Colonic mucosa (tissue), 4 donors: ENCODE measurements around the gene NCOA1. TPM values are rescaled to one million over a fixed set of nuclear protein-coding genes. Genes with fewer than 3 reads are reported as not detected.
A peak's percentile ranks its signal among the peaks of the same experiment; 100 is the strongest.

Source experiments
- DNase-seq: peaks from one replicate; pipeline ENCODE4 v3.0.0-alpha.2; 2020
- H3K27ac ChIP-seq: fragments of 200-600 bp; one replicate; pipeline ENCODE4 v1.8.0; 2021
- H3K27me3 ChIP-seq: fragments of 200-600 bp; one replicate; pipeline ENCODE4 v1.8.0; 2021
- H3K36me3 ChIP-seq: fragments of 200-600 bp; one replicate; pipeline ENCODE4 v1.8.0; 2021
- H3K4me1 ChIP-seq: fragments of 200-600 bp; one replicate; pipeline ENCODE4 v1.8.0; 2021; ENCODE audit warnings: mild to moderate bottlenecking
- H3K4me3 ChIP-seq: fragments of 200-600 bp; one replicate; pipeline ENCODE4 v1.8.0; 2021
- H3K9ac ChIP-seq, 2 donors: one replicate each; pipeline ENCODE4 v1.7.0; 2013; ENCODE audit warnings: control low read depth in 2 of 2, low read depth in 2 of 2, low read length in 2 of 2
- H3K9me3 ChIP-seq: fragments of 200-600 bp; one replicate; pipeline ENCODE4 v1.8.0; 2021
- intact Hi-C: fragments of 100-400 bp; cut with DNase I; formaldehyde crosslinking; loops from one replicate; pipeline ENCODE4 v1.14.1; 2022
- total RNA-seq, 2 donors: library from RNA; stranded (reverse); fragmentation: NEBNext Ultra II Directional in 1 of 2; extraction: Animal tissue kit (Norgen Biotek cat#: 25700) in 1 of 2; gene quantifications; one replicate each; pipeline ENCODE4 v1.2.1, GENCODE V29; 2021
- TF ChIP-seq, protein P1 (sequence below): fragments of 200-600 bp; IDR thresholded peaks from one replicate; pipeline ENCODE4 v1.8.0; 2022; ENCODE audit warnings: antibody characterized with exemption, mild to moderate bottlenecking
- donor health status: healthy.
- donor health status: DM: no; HTN: no; CAD: no.
- donor health status: DM: no; HTN: no; CAD: no.

Gene NCOA1
- total RNA-seq, 2 donors from 2014 or later = 24.8 to 35.2 TPM

DNA sequence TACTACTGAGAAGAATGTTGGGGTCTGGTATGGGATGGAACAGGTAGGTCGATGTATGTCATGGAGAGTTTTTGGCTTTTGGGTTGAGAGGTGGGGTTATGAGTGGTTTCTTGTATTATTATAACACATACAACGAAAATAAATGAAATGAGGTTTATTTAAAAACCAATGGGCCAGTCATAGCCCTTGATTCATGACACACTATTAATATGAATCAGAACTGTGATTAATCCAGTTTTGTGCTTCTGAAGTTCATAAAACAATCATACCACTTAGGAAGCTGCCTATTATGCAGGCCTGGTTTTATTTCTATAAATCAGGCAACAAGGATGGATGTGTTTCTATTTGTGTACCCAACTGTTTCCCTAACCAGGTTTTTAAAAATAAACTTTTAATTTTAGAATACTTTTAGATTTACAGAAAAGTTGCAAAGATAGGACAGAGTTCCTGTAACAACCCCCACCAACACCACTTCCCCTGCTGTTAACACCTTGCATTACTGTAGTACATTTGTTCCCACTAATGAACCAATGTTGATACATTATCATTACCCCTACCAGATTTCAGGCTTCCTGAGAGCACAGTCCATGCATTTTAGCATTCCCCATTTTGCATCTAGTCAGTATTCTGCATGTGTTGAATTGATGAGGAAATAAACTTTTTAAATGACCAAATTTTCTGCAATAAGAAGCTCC is 37.5 kb upstream of the NCOA1 start:
- Histone ChIP-seq H3K36me3 (no peaks in the 10 kb centered on the region), H3K9me3 (no peaks in the 10 kb centered on the region), H3K4me3 (no peak overlapping the region), H3K27ac (no peak overlapping the region), H3K27me3 (no peaks in the 10 kb centered on the region), H3K9ac (no peak overlapping the region), H3K4me1 (no peaks in the 10 kb centered on the region)
- TF ChIP-seq, protein P1, sequence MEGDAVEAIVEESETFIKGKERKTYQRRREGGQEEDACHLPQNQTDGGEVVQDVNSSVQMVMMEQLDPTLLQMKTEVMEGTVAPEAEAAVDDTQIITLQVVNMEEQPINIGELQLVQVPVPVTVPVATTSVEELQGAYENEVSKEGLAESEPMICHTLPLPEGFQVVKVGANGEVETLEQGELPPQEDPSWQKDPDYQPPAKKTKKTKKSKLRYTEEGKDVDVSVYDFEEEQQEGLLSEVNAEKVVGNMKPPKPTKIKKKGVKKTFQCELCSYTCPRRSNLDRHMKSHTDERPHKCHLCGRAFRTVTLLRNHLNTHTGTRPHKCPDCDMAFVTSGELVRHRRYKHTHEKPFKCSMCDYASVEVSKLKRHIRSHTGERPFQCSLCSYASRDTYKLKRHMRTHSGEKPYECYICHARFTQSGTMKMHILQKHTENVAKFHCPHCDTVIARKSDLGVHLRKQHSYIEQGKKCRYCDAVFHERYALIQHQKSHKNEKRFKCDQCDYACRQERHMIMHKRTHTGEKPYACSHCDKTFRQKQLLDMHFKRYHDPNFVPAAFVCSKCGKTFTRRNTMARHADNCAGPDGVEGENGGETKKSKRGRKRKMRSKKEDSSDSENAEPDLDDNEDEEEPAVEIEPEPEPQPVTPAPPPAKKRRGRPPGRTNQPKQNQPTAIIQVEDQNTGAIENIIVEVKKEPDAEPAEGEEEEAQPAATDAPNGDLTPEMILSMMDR = no peak
- intact Hi-C loops = no loop called here
- DNase-seq = no peak

DNA sequence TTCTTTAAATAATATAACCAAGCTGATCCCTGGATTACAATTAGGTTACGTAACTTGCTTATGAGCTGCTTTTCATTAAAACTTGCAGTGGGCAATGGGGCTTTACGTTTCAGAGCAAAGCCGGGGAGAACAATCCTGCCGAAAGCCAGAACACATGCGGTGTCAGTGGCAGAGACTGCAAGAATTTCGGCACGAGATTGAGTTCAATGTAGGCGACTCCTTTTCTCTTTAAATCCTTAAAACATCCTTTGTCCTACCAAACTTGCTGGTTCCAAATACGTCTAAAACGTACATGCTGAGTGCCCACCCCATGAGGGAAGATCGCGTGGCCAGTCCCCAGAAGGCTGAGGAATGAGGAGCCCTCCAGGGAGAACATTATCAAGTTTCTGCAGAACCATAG is 36.8 kb upstream of the NCOA1 start:
- intact Hi-C loops = no loop called here
- H3K4me1 ChIP-seq = no peaks in the 10 kb centered on the region
- no peak for DNase-seq
- no peaks in the 10 kb centered on the region for H3K27me3 ChIP-seq
- no peak overlapping the region for H3K9ac ChIP-seq
- H3K9me3 ChIP-seq = no peaks in the 10 kb centered on the region
- peak overlapping the region; percentile 9 for H3K27ac ChIP-seq
- TF ChIP-seq, protein P1 = no peak
- no peaks in the 10 kb centered on the region for H3K36me3 ChIP-seq
- no peak overlapping the region for H3K4me3 ChIP-seq

DNA sequence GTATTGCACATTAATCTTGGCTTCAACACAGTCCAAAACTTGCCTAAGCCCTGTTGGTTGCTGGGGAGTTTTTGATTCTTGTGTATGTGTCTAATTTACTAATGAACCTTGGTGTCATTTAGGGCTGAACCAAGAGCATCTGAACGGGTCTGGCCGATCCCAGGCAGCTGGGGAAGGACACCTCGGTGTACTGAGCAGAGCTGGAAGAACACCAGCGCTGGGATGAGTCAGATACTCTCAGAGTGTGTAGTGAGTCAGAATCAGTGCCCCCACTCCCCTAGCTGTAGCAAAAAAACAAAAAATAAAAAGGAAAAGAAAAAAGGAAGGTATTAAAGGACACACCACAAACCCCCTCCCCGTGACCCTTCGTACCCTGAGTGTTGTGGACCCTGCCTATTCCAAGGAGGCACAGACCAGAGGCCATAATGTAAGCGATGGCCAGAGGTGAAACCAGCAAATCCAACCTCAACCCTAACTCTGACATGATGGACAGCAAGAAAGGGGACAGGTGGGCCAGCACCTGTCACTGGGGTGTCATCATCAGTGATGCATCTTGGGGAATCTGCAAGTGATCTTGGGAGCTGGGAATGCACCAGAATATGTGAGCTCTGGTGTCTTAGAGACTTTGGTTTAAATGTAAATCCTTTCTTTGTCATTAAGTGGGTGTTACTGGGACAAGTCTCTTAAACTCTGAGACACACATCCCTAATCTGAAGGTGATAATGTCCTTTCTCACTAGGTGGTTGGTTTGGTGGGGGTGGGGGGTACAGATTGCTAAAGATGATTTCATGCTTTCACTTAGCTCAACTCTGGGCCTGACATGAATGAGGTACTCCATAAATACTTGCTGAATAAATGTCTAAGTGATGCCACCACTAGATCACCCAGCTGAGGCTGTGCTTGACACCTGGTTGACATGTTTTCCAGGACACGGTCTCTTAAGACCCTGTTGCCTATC is 34.2 kb upstream of the NCOA1 start:
- no peaks in the 10 kb centered on the region for H3K4me1 ChIP-seq

DNA sequence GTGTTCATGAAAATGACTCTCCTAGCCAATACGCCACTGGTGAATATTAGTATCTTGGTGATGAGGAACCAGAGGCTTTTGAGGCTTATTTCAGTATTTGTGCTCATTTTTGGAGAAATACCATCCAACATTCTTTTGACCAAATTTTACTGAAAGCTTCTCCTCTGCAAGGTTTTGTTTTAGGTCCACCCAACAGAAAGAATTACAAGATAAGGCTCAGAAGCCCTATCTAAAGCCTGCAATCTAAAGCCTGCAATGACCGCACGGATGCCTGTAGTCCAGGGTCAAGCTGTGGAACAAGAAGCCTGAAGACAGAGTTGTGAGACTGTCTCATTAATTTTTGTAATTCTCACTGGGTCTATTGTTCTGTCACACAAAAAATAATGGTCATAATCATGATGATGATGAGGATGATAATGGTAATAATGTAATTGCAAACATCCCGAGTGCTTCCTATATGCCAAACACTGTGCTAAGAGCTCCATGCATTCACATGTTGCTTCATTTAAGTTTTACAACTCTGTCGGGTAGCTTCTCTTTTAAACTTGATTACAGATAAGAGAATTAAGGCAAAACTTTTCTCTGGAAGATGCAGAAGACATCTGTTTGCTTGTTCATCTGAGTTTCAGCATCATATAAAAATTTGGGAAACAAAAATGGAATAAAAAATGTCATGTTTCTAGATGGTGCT is 33.2 kb upstream of the NCOA1 start:
- Histone ChIP-seq H3K27ac (no peak overlapping the region), H3K4me1 (no peaks in the 10 kb centered on the region), H3K9me3 (no peaks in the 10 kb centered on the region), H3K27me3 (no peaks in the 10 kb centered on the region), H3K9ac (no peak overlapping the region), H3K4me3 (no peak overlapping the region), H3K36me3 (no peaks in the 10 kb centered on the region)
- TF ChIP-seq, protein P1 = no peak
- intact Hi-C loops = no loop called here
- DNase-seq = no peak

More for the DNA sequence above, 34.2 kb upstream of the NCOA1 start:
- Histone ChIP-seq H3K9ac (no peak overlapping the region), H3K27me3 (no peaks in the 10 kb centered on the region), H3K9me3 (no peaks in the 10 kb centered on the region), H3K27ac (no peak overlapping the region), H3K36me3 (no peaks in the 10 kb centered on the region), H3K4me3 (no peak overlapping the region)
- TF ChIP-seq, protein P1 = no peak
- DNase-seq = peak; percentile 48
- intact Hi-C loops = no loop called here
